ENCODE data around the gene VAV2. TPM values are rescaled to one million over a fixed set of nuclear protein-coding genes. Genes with fewer than 3 reads are reported as not detected.

Gene VAV2
- total RNA-seq, 1 donor from 2014 or later, result 80.6 TPM

GRCh38 chr9:133974631-133975341, 17.3 kb downstream of the VAV2 start:
- TF ChIP-seq CTCF (IDR thresholded peaks at IDR 0.05; ENCODE audit: unreplicated experiment), result no peak
- DNase-seq (ENCODE audit: low spot score, unreplicated experiment), result no peak
- Mint-ChIP-seq H3K4me3 (ENCODE audit: low read depth) (no peak overlapping the region), H3K27me3 (no peaks in the 10 kb centered on the region), H3K9me3 (ENCODE audit: low read depth) (no peaks in the 10 kb centered on the region), H3K36me3 (ENCODE audit: insufficient read depth) (no peaks in the 10 kb centered on the region), H3K27ac (peak overlapping the region; percentile 88), H3K4me1 (ENCODE audit: low read depth) (peaks cover 52% of the 10 kb centered on the region)

GRCh38 chr9:133973791-133974630, 18.1 kb downstream of the VAV2 start:
- no peak for DNase-seq (ENCODE audit: low spot score, unreplicated experiment)

GRCh38 chr9:133973111-133973790, 18.9 kb downstream of the VAV2 start:
- peak overlapping the region; percentile 89 for H3K27ac Mint-ChIP-seq

More at GRCh38 chr9:133973791-133974630, 18.1 kb downstream of the VAV2 start:
- H3K4me3 Mint-ChIP-seq (ENCODE audit: low read depth), result no peak overlapping the region
- no peaks in the 10 kb centered on the region for H3K36me3 Mint-ChIP-seq (ENCODE audit: insufficient read depth)
- peaks cover 50% of the 10 kb centered on the region for H3K4me1 Mint-ChIP-seq (ENCODE audit: low read depth)
- H3K9me3 Mint-ChIP-seq (ENCODE audit: low read depth), result no peaks in the 10 kb centered on the region
- no peaks in the 10 kb centered on the region for H3K27me3 Mint-ChIP-seq
- H3K27ac Mint-ChIP-seq, result peak overlapping the region; percentile 89
- TF ChIP-seq CTCF (IDR thresholded peaks at IDR 0.05; ENCODE audit: unreplicated experiment), result no peak

GRCh38 chr9:133971981-133972941, 19.9 kb downstream of the VAV2 start:
- TF ChIP-seq CTCF (IDR thresholded peaks at IDR 0.05; ENCODE audit: unreplicated experiment), result no peak
- Mint-ChIP-seq H3K4me1 (ENCODE audit: low read depth) (peaks cover 44% of the 10 kb centered on the region), H3K36me3 (ENCODE audit: insufficient read depth) (peaks cover 2% of the 10 kb centered on the region), H3K27me3 (no peaks in the 10 kb centered on the region), H3K27ac (peak overlapping the region; percentile 24), H3K9me3 (ENCODE audit: low read depth) (no peaks in the 10 kb centered on the region), H3K4me3 (ENCODE audit: low read depth) (no peak overlapping the region)
- no peak for DNase-seq (ENCODE audit: low spot score, unreplicated experiment)

More at GRCh38 chr9:133973111-133973790, 18.9 kb downstream of the VAV2 start:
- H3K9me3 Mint-ChIP-seq (ENCODE audit: low read depth), result no peaks in the 10 kb centered on the region
- H3K36me3 Mint-ChIP-seq (ENCODE audit: insufficient read depth), result no peaks in the 10 kb centered on the region
- H3K4me3 Mint-ChIP-seq (ENCODE audit: low read depth), result peak overlapping the region; percentile 10
- DNase-seq (ENCODE audit: low spot score, unreplicated experiment), result no peak
- TF ChIP-seq CTCF (IDR thresholded peaks at IDR 0.05; ENCODE audit: unreplicated experiment), result no peak
- no peaks in the 10 kb centered on the region for H3K27me3 Mint-ChIP-seq
- peaks cover 47% of the 10 kb centered on the region for H3K4me1 Mint-ChIP-seq (ENCODE audit: low read depth)

Measured in progenitor cell of endocrine pancreas (in vitro differentiated cells).